GM12891 (cell line): ENCODE data around the gene TMEM191B.
"Not testable (repeated sequence)": the region's sequence is repeated elsewhere in the genome, so short reads cannot be mapped to it uniquely, and the experiment has no call there.

Experiments
- DNase-seq: peaks from one replicate; pipeline ENCODE4 v3.0.0; 2011; ENCODE audit warnings: low spot score; ENCODE audit not compliant: insufficient read length
- FAIRE-seq: peaks from 2 replicates; lab custom pipeline; 2011; peaks lifted over from hg19 to GRCh38; lab: Jason Lieb, UNC

Gene TMEM191B

GRCh38 chr22:18554280-18555256 lies 27.0 kb downstream of the TMEM191B start:
- DNase-seq, FAIRE-seq: not testable (repeated sequence)

- DNase-seq, FAIRE-seq: not testable (repeated sequence)
Measured at GRCh38 chr22:18558516-18558915, 30.9 kb downstream of the TMEM191B start.

- FAIRE-seq, DNase-seq: not testable (repeated sequence)
Measured at GRCh38 chr22:18558939-18559338, 31.3 kb downstream of the TMEM191B start.

GRCh38 chr22:18560099-18560974 lies 32.7 kb downstream of the TMEM191B start:
- not testable (repeated sequence) for DNase-seq, FAIRE-seq

GRCh38 chr22:18570509-18571246 lies 43.1 kb downstream of the TMEM191B start:
- not testable (repeated sequence) for DNase-seq, FAIRE-seq

- not testable (repeated sequence) for DNase-seq, FAIRE-seq
Measured at GRCh38 chr22:18573483-18574164, 46.0 kb downstream of the TMEM191B start.

GRCh38 chr22:18574555-18574954 lies 47.0 kb downstream of the TMEM191B start:
- not testable (repeated sequence) for FAIRE-seq, DNase-seq

- not testable (repeated sequence) for DNase-seq, FAIRE-seq
Measured at GRCh38 chr22:18575686-18576085, 48.1 kb downstream of the TMEM191B start.

- FAIRE-seq, DNase-seq: not testable (repeated sequence)
Measured at GRCh38 chr22:18577090-18577818, 49.7 kb downstream of the TMEM191B start.

- FAIRE-seq, DNase-seq: not testable (repeated sequence)
Measured at GRCh38 chr22:18577847-18578246, 50.2 kb downstream of the TMEM191B start.
